ENCODE data around the gene PRPF8. TPM values are rescaled to one million over a fixed set of nuclear protein-coding genes. Genes with fewer than 3 reads are reported as not detected.

PRPF8 gene
- total and polyA plus RNA-seq, 10 of the 15 experiments (the other 5 are each of a cell fraction or from before 2014, with no cell fraction given): 77.2 to 337 (median 162) TPM

- TF ChIP-seq CEBPB (IDR thresholded peaks at IDR 0.05; ENCODE audit: borderline replicate concordance in 1 of 2, low read depth in 2 of 2, low read length in 2 of 2) (no peak), IKZF2 (IDR thresholded peaks at IDR 0.05) (no peak), SIX5 (IDR thresholded peaks at IDR 0.05; ENCODE audit: low read depth, low read length, severe bottlenecking) (no peak), TCF3 (IDR thresholded peaks at IDR 0.05; ENCODE audit: borderline replicate concordance, insufficient read depth, low read depth, low read length) (no peak), SUPT20H (IDR thresholded peaks at IDR 0.05; ENCODE audit: borderline replicate concordance, control insufficient read depth, low read depth, low read length) (no peak), PAX5 (IDR thresholded peaks at IDR 0.05; ENCODE audit: borderline replicate concordance, low read depth, low read length) (no peak), FOS (IDR thresholded peaks at IDR 0.05; ENCODE audit: borderline replicate concordance, extremely low read depth, insufficient read length) (no peak), ATF3 (IDR thresholded peaks at IDR 0.05; ENCODE audit: borderline replicate concordance, extremely low read depth, low read depth, low read length) (no peak)
These were observed 8.3 kb downstream of the PRPF8 start (continued) for GRCh38 chr17:1676401-1676800.

DNA sequence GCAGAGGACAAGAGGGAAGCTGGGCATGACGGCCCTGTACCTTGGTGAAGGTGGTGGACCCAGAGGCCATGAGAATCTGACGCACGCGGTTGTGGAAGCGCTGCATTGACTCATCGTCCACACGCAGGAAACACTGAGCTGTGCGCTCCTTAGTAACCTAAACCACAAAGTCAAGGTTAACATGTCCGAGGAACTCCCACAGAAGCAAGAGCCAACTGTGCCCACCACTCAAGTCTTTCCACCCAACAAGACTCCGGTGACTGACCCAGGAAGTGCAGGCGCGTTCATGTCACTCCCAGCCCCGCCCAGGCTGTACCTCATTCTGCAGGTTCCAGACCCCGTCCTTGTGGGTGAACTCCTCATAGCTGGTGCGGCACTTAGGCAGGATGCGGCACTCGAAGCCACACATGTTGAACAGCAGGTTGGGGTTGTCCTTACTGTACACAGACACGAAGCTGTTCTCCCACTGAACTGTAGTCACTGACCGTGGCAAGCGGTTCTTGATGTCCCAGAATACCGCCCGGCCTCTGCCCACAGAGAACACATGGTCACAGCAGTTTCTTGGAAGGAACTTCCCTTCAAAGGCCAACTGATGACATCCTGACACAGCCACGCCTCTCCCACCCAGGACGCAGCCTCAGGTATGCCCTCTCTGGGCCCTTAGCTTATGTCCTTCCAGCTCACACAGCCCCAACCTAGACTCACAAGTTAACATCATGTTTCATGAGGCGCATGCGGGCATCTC, 11.5 kb downstream of the PRPF8 start:
- H3K36me3 ChIP-seq (ENCODE audit: control insufficient read depth in 2 of 2, insufficient read depth in 2 of 2, low read length in 1 of 2): peaks cover 40 to 56% of the 10 kb centered on the region in 2 experiments
- SMC1A ChIA-PET (ENCODE audit: uncharacterized antibody, unreplicated experiment): interaction anchor here (0.7 kb wide), 1 partner anchor 10 kb away, joined by 3 read pairs; no protein-coding TSS in a partner anchor
- no peak for DNase-seq (ENCODE audit: low read depth, low spot score)
- WGBS (ENCODE audit: insufficient coverage, insufficient replicate concordance, low lambda C conversion rate, missing lambda C conversion rate): 98% methylated on average over 26 of the region's 26 CpGs
- TSS peak; percentile 19 for BruUV-seq (replicated peaks)
- H3K27me3 ChIP-seq (replicated peaks in 1 of 2; ENCODE audit: control insufficient read depth in 2 of 2, insufficient read depth in 2 of 2, low read length in 1 of 2): no peaks in the 10 kb centered on the region
- no peak overlapping the region for H3K9ac ChIP-seq (ENCODE audit: control insufficient read depth, insufficient read depth, low read length)
- in situ Hi-C loops (cut with MboI) (no loop called here), intact Hi-C loops (cut with micrococcal nuclease; ENCODE audit: unreplicated experiment) (no loop called here)
- H3K27ac ChIP-seq (ENCODE audit: control insufficient read depth, insufficient read depth): no peak overlapping the region
- RAD21 ChIA-PET (ENCODE audit: unreplicated experiment): interaction anchor here (1.4 kb wide), 1 partner anchor 99 kb away, joined by 3 read pairs; no protein-coding TSS in a partner anchor
- POLR2A ChIA-PET: interaction anchor here (1.3 kb wide), 1 partner anchor 110 kb away, joined by 3 read pairs; no protein-coding TSS in a partner anchor
- H3K4me2 ChIP-seq (ENCODE audit: control insufficient read depth, insufficient read depth): no peak overlapping the region
- H4K20me1 ChIP-seq (ENCODE audit: control insufficient read depth, insufficient read depth): 0 out of 2 replicates have a peak, but pooled peaks cover 5% of the 10 kb centered on the region
- FAIRE-seq: no peak
- H3K9me3 ChIP-seq (replicated peaks; ENCODE audit: control insufficient read depth, insufficient read depth, low read length): no peaks in the 10 kb centered on the region
- no peaks in the 10 kb centered on the region; the same call in 1 of the 2 replicates for H3K79me2 ChIP-seq (ENCODE audit: control insufficient read depth, insufficient read depth, low read length)
- CTCF ChIA-PET: interaction anchor here (0.6 kb wide), 1 partner anchor 40 kb away, joined by 3 read pairs; no protein-coding TSS in a partner anchor
- no peak overlapping the region for H3K4me3 ChIP-seq
- H3K4me1 ChIP-seq (ENCODE audit: control insufficient read depth, insufficient read depth, low read length): no peaks in the 10 kb centered on the region
- H2AFZ ChIP-seq (ENCODE audit: control insufficient read depth, low read depth, low read length): no peak overlapping the region
- TF ChIP-seq ELK1 (IDR thresholded peaks at IDR 0.05; ENCODE audit: low read depth, low read length) (no peak), POLR2A (IDR thresholded peaks at IDR 0.05; ENCODE audit: low read depth, low read length) (peak; percentile 66), CBX3 (IDR thresholded peaks at IDR 0.05; ENCODE audit: borderline replicate concordance, low read depth) (no peak), CREM (IDR thresholded peaks at IDR 0.05; ENCODE audit: low read depth) (no peak), POLR2AphosphoS5 (IDR thresholded peaks at IDR 0.05; ENCODE audit: low read length) (peak; percentile 67), PAX5 (IDR thresholded peaks at IDR 0.05; ENCODE audit: borderline replicate concordance, low read depth, low read length) (no peak), SIX5 (IDR thresholded peaks at IDR 0.05; ENCODE audit: low read depth, low read length, severe bottlenecking) (no peak), ATF2 (IDR thresholded peaks at IDR 0.05; ENCODE audit: low read length) (no peak)
- ATAC-seq: no peak
